Retinal pigment epithelial cell (primary cell): Measurements from ENCODE around the gene ADAMTSL3.
A peak's percentile ranks its signal among the peaks of the same experiment; 100 is the strongest.

Source experiments
- DNase-seq: peaks from one replicate; pipeline ENCODE4 v3.0.0-alpha.2; 2010; ENCODE audit warnings: low read depth
- H3K4me3 ChIP-seq: 2 replicates; pipeline ENCODE4 v1.5.1; 2011; ENCODE audit warnings: mild to moderate bottlenecking, low read length, control low read depth, moderate library complexity
- TF ChIP-seq, protein P1 (sequence below): conservative IDR thresholded peaks from 2 replicates; pipeline ENCODE4 v1.5.1; 2011; ENCODE audit warnings: low read depth, low read length, control low read depth, inconsistent platforms

The ADAMTSL3 gene

DNA sequence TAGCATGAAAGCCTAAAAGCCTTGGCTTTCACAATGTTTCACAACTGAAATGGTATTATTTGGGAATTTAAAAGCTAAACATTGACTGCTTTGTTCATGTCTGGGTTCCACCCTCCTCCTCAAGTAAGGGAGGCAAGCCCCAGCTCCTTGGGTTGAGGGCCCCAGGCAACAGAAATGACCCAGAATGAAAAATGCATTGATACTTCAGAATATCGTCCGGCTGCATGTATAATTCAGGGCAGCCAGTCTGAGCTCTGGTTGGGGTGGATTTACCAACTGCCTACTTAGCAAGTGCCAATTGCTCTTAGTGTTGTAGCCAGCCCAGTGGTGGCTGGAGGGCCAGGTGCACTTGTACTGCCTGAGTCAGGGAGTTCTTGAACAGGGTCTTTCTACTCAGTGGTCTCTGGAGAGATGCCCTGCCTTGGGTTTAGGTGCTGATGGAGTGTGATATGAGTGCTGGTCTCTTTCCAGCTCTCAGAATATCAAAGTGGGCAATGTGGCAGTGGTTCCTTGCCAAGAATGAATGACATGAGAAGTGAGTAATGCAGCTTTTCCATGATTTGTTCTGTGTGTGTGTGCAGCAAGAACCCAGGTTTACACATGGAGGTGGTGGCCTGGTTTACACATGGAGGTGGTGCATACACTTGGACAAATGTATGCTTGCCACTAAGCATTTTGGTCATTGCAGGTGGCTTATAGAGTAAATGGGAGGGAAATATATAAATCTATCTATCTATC is 40.9 kb upstream of the ADAMTSL3 start:
- no peak for DNase-seq
- TF ChIP-seq, protein P1, sequence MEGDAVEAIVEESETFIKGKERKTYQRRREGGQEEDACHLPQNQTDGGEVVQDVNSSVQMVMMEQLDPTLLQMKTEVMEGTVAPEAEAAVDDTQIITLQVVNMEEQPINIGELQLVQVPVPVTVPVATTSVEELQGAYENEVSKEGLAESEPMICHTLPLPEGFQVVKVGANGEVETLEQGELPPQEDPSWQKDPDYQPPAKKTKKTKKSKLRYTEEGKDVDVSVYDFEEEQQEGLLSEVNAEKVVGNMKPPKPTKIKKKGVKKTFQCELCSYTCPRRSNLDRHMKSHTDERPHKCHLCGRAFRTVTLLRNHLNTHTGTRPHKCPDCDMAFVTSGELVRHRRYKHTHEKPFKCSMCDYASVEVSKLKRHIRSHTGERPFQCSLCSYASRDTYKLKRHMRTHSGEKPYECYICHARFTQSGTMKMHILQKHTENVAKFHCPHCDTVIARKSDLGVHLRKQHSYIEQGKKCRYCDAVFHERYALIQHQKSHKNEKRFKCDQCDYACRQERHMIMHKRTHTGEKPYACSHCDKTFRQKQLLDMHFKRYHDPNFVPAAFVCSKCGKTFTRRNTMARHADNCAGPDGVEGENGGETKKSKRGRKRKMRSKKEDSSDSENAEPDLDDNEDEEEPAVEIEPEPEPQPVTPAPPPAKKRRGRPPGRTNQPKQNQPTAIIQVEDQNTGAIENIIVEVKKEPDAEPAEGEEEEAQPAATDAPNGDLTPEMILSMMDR = no peak
- no peak overlapping the region for H3K4me3 ChIP-seq

DNA sequence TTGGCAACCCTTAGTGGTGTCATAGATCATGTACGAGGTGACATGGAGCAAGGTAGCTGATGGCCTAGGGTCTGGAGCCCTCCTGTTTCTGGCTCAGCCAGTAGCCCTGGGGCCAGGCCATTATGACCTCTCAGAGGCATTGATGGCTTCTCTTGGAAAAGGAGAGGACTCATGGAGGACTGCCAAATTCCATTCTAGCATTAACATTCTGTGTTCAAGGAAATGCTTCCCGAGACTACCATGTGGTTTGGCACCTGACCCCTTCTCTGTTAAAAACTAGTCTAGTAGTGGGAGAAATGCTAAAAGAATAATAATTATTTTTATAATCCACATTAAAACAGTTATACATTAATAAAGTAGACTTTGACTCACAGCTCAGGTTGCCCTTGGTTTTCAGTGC is 40.2 kb upstream of the ADAMTSL3 start:
- no peak overlapping the region for H3K4me3 ChIP-seq
- DNase-seq = peak; percentile 91
- TF ChIP-seq, protein P1 = no peak

DNA sequence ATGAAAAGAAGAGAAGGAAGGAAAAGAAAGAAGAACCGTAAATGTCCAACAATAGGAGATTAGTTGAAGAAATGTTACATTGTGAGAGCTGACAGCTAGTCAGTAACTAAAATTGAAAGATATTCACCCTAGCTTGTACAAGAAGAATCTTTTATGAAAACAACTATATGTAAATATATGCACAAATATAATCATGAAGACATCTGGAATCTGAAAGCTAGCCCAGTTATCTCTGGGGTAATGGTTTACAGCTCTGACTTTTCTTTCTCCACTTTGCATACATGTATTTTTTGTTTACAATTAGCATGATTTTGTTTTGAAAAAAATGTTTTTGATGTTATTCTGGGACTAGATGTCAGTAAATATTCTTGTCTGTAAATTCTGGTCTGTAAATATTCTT is 37.1 kb upstream of the ADAMTSL3 start:
- DNase-seq = no peak
- TF ChIP-seq, protein P1 = no peak
- no peak overlapping the region for H3K4me3 ChIP-seq

DNA sequence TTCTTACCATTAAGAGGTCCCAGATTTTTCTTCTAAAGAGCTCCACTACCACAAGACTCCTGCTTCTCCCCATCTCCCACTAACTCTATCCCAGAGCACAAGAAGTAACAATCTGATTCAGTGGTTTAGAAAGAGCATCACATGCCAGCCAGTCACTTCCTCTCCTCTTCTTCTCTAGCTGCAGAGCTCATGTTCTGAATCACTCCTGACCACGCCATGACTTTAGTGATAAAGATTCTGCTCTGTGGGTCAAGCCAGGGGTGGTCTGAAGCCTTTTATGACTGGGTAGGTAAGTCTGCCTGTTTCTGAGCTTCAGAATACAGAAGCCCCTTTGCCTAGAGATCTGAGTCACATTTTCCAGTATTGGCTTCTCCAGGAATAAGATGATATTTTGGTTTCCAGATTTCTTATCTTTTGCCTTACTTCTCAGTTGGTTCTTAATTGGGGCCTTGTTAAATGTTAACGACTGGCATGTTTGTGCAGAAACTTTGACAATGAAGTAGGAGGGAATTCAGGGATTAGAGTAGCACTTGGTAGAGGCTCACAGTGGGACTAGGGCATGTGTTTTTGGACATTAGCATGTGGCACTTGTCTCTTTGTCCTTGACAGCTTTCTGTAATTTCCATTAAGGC is 27.6 kb upstream of the ADAMTSL3 start:
- DNase-seq = peak; percentile 37
- no peak overlapping the region for H3K4me3 ChIP-seq
- TF ChIP-seq, protein P1 = no peak

DNA sequence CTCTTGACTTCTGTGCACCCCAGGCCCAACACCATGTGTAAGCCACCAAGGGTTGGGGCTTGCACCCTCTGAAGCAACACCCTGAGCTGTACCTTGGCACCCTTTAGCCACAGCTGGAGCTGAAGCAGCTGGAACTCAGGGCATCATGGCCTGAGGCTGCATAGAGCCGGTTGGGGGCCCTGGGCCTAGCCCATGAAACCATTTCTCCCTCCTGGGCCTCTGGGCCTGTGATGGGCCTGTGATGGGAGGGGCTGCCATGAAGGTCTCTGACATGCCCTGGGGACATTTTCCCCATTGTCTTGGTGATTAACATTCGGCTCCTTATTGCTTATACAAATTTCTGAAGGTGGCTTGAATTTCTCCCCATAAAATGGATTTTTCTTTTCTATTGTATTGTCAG is 22.4 kb upstream of the ADAMTSL3 start:
- no peak overlapping the region for H3K4me3 ChIP-seq
- no peak for DNase-seq
- TF ChIP-seq, protein P1 = no peak

DNA sequence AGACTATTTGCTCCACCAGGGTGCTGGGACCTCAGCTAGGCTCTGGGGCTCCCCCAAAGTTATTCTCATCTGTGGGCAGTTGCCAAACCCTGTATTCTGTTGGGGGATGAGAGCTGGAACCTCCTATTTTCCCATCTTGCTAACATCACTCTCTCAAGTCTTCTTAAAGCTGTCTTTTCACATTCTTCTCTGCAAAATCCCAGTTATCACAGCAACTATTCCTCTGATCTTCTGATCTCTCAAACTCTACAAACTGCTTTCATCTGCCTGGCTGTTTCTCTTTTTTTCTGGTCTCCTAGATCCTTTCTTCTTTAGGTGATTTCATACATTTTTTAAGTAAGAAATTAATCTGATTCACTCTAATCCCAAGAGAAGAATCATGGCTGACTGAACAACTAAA is 10.7 kb upstream of the ADAMTSL3 start:
- H3K4me3 ChIP-seq = no peak overlapping the region
- TF ChIP-seq, protein P1 = no peak
- DNase-seq = no peak

DNA sequence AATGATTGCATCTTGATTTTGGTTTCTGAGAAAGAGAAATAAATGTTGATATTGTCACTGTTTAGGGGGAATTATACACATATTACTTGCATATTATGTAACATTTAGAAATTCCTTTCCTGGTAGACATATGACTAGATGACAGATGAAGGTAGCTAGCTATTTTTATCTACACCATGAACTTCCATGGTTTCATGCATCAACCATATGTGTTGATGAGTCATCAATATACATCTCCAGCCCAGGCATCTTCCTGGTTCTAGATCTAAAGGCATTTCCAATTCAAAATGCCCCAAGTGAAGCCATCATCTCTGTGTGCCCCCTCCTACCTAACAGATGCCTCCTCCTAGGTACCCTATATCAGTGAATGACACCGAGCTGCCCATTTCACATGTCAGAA is 9.5 kb upstream of the ADAMTSL3 start:
- DNase-seq = no peak
- H3K4me3 ChIP-seq = no peak overlapping the region
- TF ChIP-seq, protein P1 = no peak
